ENCODE results near the gene CCL18.
"Not testable (repeated sequence)": the region's sequence is repeated elsewhere in the genome, so short reads cannot be mapped to it uniquely, and the experiment has no call there.

The CCL18 gene

DNA sequence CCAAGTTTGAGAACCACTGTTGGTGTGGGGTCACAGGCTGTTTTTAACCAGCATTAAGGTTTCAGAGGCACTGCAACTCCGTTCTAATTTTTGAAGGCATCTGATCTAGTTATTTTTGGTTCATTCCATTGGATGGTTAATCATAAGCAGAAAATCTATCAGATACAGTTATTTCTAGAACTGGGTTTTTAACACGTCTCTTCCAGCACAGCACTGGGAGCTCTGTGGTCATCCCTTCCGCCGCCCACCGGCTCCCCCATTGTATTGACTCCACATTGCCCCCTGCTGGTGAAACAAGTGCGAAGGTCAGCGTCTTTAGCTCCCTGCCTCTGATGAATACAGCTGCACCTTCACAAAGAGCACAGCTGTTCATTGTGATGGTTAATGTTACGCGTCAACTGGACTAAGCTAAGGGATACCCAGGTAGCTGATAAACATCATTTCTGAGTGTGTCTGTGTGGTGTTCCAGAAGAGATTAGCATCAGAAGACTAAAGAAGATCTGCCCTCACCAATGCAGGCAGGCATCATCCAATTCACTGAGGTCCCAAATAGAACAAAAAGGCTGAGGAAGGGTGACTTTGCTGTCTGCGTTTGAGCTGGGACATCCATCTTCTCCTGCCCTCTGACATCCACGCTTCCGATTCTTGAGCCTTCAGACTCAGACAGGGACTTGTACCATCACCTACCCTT is 8.5 kb downstream of the CCL18 start:
- DNase-seq = peak in 2 of 3 experiments; percentile 31 to 40

DNA sequence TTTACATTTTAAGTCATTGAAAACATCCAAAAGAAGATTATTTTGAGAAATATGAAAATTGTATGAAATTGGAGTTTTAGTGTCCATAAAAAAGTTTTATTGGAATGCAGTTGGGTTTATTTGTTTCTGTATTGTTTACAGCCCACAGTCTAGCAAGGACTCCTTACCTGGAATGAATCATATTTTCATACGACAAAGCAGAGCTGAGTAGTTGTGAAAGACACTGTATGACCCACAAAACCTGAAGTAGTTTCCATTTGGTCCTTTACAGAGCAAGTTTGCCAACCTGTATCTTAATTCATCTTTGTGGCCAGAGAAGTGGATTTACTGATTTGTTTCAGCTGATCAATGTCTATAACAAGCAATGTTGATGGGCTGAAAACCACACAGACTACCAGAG is 10.3 kb downstream of the CCL18 start:
- DNase-seq = no peak

DNA sequence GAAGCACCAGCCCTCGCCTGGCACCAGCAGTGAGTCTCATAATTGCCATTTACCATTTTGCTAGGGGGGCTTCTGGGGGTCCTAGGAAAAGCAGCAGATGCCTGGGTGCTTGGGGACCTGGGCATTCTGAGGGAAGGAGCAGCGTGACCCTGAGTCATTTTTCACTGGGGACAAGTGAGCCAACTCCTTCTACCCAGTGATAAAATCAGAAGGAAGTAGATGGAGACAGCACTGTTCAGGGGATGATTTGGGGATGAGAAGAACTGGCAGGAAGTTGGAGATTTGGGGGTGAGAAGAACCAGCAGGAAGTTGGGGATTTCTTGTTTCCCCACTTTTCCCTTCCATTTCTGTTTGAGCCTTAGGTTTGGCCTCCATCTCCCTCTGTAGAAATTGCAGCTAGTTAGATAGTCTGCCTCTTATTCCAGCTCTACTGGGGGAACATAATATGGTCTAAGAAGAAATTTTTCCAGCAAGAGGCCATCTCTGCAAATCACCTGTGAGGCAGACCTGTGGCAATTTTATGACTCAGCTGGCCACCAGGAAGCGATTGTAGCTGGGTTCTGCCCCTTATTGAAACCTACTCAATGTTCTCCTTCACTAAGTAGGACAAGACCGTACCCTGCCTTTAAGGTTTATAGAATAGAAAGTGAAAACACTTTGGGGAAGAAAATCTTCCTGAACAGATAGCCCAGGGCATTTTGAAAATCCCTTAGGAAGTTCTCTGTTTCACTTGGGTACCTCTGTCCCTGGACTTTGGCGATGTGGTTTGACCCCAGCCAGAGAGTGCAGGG is 17.8 kb downstream of the CCL18 start:
- not testable (repeated sequence) for DNase-seq

DNA sequence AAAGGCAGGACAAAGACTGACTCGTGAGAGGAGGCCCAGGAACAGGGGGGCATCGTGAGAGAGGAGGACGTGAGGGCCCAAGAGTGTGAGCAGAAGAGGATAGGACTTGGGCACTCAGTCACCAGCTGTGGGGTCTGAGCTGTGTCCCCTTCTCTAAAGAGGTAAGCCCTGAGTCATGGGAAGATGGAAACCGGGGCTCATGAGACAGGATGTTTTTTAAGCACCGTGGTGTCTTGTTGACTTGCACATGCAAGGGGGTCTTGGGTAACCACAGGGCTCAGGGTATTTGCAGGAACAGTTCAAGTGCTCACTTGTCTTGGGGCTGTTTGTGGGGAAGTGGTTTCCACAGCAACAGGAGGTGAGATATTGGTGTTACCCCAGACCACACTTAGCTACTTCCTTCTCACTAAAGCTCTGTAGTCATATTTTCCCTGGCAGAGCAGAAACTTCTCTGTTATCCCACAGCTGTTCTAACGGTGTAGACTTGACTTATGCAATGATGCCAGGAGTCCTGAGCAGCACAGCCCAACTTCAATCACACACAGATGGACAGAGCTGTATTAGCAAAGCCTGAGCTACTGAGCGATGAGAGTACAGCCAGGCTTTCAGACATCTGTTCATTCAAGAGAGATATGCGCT is 18.5 kb downstream of the CCL18 start:
- DNase-seq = not testable (repeated sequence)

DNA sequence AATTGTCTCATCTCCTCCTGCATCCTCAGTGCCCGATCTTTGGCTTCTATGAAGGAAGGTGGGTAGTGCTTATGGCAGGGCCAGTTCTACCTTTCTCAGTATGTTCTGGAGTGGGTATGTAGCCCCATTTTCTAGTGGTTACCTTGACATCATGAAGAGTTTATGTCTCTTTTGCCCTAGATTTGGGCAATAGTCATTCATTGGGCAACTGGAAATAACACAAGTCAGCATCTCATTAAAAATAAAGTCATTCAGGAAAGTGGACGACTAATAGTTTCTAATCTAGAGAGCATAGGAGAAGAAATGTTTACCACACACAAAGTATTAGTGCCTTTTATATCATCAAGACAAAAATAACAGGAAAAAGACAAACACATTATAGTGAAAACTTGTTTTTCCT is 19.6 kb downstream of the CCL18 start:
- DNase-seq = not testable (repeated sequence)

DNA sequence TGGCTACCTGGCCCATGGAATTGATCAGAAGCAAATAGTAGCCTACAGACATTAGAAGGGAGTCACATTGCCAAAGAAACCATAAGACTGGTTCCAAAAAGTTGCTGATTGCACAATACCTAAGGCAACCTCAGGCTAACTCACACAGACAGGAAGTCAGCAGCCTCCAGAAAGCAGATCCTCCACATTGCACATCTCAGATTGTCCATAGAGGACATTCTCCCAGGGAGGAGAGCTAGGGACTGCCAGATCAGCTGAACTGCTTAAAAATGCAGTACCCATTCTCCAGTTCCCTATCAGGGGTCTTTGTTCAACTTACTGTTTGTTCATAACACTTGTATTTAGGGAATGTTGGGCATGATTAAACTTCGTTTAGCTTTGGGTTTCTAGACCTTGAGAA is 21.7 kb downstream of the CCL18 start:
- no peak for DNase-seq

DNA sequence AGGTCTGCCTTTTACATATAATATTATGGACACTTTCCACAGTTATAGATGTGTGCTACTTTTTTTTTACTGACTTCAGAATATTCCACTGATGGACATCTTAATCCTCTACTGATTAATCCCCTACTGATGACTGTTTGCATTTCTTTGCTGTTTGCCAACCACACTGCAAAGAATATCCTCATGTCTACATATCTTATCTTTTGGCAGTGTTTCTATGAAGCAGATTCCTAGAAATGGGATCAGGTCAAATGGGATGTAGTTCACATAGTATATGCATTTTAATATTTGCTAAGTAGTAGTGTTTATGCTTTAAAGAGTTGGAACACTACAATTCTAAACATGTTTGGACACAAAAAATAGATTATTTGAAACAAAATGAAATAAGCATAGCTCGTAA is 22.7 kb downstream of the CCL18 start:
- DNase-seq = no peak

DNA sequence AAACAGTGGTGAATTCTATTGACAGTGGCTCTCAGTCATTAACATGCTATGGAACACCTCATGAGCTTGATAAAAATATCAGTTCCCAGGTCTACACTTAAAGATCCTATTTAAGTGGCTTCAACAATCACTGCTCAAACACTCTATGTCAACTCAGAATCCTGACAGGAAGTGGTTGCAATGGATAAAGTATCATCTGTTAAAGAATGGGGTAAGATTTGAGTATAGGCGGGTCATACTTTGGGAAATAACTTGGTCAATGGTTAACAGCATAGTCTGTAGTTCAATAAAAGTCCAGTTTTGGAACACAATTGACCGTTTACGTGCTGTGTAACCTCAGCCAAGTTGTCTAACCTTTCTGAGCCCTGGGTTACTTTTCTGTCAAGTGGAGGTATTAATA is 23.4 kb downstream of the CCL18 start:
- DNase-seq = not testable (repeated sequence)

DNA sequence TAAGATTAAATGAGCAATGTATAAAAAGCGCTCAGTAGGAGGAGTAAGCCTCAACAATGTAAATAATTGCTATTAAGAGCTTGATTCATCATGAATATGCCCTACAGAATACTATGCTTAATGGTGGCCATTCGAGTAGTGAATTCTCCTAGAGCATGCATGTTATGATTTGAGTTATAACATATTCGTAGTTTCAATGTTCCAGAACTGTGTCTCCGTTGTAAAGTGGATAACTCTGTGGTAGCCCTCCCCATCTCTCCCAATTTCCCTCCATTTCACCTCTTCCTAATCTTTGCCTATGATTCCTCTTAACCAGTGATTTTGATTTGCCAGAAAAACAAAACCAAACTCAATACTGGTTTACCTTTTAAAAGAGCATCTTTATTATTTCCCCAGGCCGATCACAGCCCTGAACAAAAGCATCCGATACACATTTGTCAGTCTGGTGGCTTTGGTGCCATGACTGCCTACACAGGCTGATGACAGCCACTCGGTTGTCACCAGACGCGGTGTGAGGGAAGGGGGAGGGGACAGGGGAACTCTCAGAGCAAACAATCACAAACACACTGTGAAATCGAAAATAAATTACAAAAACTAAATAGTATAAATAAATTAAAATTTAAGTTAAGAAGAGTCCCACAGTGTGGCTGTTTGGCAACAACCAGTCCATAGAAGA is 24.0 kb downstream of the CCL18 start:
- DNase-seq = not testable (repeated sequence)

DNA sequence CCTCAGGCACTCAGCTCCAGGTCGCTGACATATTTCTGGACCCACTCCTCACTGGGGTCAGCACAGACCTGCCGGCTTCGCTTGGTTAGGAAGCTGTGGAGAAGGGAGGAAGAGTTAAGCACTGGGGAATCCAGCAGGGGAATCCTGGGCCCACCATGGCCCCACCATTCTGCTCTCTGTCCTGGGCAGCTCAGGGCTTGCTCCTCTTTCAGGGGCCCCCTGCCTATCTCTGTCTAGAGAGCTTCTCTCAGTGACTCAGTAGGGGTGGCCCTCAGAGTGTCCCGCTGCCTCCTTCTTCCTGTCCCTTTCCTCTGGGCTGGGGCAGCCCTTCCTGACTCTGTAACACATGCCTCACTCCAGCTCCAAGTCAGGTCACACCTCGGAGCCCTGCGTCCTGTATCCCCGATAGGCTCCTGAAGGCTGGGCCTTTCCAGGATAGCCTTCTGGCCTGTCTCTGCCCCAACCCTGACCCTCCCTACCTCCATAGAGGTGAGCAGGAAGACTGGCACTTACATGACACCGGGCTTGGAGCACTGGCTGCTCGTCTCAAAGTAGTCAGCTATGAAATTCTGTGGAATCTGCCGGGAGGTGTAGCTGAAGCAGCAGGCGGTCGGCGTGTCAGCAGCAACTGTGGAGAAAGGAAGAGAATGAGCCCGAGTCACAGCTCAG is 24.7 kb downstream of the CCL18 start:
- no peak for DNase-seq

DNA sequence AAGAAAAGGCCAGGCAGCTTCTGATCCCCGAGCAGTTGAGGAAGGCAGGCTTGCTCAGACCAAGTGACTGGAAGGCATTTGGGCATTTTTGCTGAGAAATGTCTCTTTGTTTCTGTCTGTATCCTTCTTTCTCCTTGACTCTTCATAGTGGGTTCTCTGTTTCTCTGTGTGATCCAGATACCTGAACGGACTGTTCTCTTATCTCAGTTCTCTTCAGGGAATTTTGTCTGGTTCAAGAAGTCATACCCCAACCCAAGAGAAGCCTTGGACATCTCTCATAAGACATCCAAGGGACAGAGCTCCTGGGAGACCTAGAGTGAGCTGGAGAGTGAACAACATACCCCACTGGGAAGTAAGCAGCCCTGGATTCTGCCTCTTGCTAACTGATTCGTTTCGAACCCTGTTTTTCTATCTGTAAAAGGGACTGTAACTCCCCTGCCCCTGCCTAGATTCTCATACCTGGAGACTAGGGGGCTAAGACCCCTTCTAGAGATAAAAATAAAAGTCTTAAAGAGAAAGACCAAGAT is 25.3 kb downstream of the CCL18 start:
- no peak for DNase-seq

DNA sequence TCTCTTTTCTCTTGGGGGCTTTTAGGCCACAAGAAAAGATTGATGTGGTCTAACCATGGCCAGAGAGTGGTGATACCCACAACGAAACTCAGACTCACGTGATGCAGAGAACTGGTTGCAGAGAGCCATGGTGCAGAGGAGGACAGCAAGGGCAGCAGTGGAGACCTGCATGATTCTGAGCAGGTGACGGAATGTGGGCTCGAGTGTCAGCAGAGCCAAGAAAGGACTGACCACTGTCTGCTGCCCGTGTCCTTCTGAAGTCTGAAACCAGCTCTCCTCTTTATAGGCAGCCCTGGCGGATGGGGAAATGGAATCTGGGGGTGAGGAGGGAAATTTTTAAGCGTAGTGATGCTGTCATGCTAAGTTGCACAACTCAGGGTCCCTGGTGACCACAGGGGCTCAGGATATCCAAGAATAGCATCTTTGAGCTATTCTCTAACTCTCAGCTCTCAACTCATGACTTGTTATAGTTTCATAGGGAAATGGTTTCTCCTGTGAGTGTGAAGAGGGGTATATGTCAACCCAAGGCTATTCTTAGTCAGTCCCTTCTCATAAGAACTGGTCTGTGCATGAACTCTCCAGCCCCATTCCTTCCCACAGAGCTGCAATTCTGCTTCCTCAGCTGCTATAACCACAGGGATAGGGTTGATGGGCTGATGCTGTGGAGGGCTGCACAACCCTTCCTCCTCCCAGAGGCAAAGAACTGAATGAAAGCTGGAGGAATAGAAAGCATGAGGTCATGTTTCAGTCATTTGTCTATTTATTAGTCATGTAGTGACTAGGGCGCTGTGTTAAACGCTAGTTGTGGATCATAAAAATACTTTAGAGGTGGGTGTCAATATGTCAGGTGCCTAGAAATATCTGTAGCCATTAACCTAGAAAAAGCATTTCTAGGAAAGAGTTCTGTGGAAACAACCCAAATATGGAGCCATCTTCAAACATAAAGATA is 26.1 kb downstream of the CCL18 start, which contains the start of gene CCL3:
Gene CCL3, minus strand, starts transcription at position 256 of the 949 bp plus-strand sequence. Its CDS starts 85 bp downstream, at position 171.
- DNase-seq = no peak

DNA sequence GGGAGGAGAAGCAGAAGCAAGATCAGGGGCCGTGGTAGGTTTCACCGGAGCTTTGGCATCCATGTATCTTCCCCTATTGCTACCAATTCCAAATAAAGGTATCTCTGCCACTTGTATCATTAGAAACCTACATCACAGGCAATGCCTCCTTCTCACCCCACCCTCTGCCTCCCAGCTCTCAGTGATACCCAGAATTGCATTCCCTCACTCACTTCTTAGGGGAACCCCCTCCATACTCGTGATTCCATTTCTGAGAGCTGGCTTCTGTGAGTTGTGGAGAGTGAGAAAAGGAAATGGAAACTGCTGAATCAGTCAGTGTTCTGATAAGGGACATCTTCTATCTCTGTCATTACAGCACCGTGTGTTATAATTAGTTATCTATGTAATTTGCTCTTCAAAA is 28.2 kb downstream of the CCL18 start:
- no peak for DNase-seq

DNA sequence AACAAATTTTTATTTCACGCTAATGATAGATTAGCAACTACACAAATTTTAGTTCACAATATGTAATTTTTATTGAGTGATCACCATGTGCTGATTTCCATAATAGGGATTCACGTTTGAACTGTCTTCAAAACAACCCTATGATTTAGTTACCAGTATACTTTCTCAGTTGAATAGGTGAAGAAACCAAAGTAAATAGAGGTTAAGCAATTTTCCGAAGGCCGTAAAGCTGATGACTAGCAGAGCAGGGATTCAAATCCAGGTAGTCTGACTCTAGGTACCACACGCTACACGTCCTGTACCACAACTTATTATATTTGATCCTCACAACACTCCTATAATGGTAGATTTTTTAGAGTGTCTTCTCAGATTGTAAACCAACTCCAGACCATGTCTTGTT is 28.6 kb downstream of the CCL18 start:
- DNase-seq = not testable (repeated sequence)

DNA sequence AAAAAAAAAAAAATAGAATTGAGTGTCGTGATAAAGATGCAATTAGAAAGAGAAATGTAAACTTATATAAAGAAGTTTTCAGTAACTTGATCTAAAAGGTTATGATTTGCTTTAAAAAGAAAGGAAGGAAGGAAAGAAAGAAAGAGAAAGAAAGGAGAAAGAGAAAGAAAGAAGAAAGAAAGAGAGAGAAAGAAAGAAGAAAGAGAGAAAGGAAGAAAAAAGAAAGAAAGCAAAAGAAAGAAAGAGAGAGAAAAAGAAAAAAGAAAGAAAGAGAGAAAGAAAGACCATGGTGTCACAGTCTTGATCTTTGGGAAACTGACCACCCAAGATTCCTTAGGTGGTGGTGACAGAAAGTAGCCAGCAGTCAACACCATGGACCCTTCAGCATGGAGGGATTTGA is 30.2 kb downstream of the CCL18 start:
- no peak for DNase-seq

DNA sequence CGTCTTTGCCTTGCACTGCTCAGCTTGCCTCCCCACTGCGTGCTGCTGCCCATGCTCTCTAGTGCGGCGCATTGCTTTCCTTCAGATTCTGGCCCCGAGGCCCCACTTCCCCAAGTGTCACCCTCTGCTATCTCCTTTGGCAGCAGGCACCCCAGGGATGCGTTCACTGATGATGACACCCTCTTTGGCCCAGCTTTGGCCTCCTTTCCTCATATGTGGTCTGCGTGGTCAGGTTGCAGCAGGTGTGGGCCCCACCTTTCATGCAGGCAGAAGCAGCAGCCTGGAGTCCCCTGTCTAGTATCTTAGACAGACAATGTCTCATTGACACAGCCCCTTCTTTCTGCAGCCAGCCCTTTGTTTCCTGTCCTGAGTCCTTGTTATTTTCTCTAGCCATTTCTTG is 30.7 kb downstream of the CCL18 start:
- no peak for DNase-seq

DNA sequence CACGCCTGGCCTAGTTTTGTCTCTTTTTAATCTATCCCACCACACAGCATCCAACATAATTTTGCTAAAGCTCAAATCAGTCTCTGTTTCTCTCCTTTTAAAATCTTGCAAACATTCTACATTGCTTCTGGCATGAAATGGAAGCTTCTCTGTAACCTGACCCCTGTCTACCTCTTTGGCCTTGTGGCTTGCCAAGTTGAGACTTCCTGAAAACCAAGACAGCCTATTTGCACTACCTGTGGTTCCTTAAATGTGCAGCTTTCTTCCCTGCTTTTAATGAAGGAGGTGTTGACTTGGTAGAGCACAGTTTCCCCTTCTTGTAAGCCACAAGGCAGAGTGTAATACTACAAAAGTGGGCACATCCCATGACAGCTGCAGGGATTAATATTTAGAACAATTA is 31.9 kb downstream of the CCL18 start:
- DNase-seq = no peak

DNA sequence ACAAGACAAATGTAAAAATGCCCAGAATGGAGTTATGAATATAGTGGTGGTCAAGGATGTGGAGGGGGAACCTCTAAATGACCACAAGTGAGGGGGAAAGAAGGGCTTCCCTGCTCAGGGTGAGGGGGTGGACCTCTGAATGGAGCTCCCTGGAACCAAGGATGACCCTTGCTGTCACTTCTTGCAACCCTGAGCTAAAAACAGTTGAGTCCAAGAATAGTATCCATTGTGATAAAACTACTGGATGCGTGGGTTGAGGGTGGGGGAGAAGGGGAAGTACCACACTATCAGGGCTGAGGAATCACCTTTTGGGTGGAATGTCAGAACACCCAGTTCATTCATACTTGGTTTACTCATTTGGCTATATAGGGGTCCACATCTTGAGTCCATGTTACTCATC is 34.9 kb downstream of the CCL18 start:
- DNase-seq = not testable (repeated sequence)

DNA sequence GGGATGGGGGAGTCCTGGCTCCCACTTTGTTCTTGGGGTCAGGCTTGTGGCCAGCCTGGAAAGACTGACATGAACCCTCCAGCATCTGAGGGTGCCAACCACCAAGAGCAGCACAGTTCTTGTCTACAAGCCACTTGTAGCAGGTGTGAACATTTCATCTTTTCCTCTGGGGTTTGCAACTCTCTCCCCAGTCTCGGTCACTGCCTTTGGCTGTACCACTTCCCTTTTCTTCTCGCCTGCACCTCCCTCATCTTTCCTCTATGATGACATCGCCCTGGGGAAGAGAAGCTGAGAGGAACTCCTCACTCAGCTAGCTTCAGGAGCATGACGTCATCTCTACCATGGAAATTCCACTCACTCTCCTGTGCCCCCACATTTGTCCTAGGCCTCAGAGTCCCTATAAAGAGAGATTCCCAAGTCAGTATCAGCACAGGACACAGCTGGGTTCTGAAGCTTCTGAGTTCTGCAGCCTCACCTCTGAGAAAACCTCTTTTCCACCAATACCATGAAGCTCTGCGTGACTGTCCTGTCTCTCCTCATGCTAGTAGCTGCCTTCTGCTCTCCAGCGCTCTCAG is 39.4 kb downstream of the CCL18 start, which contains the start of gene CCL4:
Gene CCL4, plus strand, starts transcription at position 427 of the 575 bp plus-strand sequence. Its CDS starts 79 bp downstream, at position 506.
- not testable (repeated sequence) for DNase-seq

DNA sequence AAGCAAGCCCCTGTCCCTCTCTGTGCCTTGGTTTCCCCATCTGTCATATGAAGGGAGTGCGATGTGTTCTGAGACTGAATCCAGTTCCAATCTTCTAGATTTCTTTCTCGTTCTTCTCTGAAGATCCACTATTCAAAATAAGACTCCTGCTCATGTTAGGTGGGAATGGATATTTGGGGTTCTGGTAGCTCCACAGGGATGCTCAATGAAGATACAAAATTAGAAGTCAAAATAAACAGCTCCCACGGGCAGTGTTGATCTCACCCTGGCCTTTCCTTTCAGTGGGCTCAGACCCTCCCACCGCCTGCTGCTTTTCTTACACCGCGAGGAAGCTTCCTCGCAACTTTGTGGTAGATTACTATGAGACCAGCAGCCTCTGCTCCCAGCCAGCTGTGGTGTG is 40.2 kb downstream of the CCL18 start:
- not testable (repeated sequence) for DNase-seq

All from NCI-H1417 (cell line).